ENCODE results near the gene TLE1.

Gene TLE1

GRCh38 chr9:81539317-81539716, 150.0 kb downstream of the TLE1 start:
- no peak for DNase-seq (ENCODE audit: low read depth in 1 of 2, low spot score in 1 of 2)
- H3K27ac ChIP-seq (replicated peaks) = no peak overlapping the region
- TF ChIP-seq, protein P1, sequence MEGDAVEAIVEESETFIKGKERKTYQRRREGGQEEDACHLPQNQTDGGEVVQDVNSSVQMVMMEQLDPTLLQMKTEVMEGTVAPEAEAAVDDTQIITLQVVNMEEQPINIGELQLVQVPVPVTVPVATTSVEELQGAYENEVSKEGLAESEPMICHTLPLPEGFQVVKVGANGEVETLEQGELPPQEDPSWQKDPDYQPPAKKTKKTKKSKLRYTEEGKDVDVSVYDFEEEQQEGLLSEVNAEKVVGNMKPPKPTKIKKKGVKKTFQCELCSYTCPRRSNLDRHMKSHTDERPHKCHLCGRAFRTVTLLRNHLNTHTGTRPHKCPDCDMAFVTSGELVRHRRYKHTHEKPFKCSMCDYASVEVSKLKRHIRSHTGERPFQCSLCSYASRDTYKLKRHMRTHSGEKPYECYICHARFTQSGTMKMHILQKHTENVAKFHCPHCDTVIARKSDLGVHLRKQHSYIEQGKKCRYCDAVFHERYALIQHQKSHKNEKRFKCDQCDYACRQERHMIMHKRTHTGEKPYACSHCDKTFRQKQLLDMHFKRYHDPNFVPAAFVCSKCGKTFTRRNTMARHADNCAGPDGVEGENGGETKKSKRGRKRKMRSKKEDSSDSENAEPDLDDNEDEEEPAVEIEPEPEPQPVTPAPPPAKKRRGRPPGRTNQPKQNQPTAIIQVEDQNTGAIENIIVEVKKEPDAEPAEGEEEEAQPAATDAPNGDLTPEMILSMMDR (IDR thresholded peaks at IDR 0.05; ENCODE audit: insufficient read depth, low read length) = no peak
- TF ChIP-seq REST (IDR thresholded peaks at IDR 0.05; ENCODE audit: insufficient replicate concordance, low read depth) (no peak), GABPA (IDR thresholded peaks at IDR 0.05; ENCODE audit: low read depth) (no peak), SPI1 (IDR thresholded peaks at IDR 0.05; ENCODE audit: borderline replicate concordance, low read depth) (no peak), POLR2AphosphoS5 (IDR thresholded peaks at IDR 0.05; ENCODE audit: low read depth) (no peak)
- no peaks in the 10 kb centered on the region for H3K27me3 ChIP-seq (ENCODE audit: insufficient read depth, poor library complexity, severe bottlenecking)
- no peak overlapping the region for H3K4me3 ChIP-seq (replicated peaks; ENCODE audit: insufficient read depth, low read length)

DNA sequence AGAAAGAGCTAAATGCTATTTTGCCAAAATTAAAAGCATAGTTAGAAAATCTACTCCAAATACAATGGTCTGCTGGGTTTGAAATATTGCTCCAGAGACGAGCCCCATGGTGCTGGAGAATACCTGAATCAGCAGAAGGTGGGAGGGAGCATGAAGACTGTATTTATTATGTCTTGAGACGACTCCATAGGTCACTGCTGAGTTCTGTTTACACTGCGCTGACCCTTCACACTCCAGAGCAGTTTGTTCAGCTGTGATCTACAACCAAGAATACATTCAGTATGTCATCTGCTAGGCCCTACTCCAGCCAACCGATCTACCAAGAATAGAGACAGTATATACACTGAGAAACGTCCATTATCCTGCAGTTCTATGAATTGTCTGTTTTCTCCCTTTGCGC, 150.5 kb downstream of the TLE1 start:
- H3K27me3 ChIP-seq (ENCODE audit: insufficient read depth, poor library complexity, severe bottlenecking) = no peaks in the 10 kb centered on the region
- no peak overlapping the region for H3K4me3 ChIP-seq (replicated peaks; ENCODE audit: insufficient read depth, low read length)
- H3K27ac ChIP-seq (replicated peaks) = no peak overlapping the region
- TF ChIP-seq SPI1 (IDR thresholded peaks at IDR 0.05; ENCODE audit: borderline replicate concordance, low read depth) (no peak), REST (IDR thresholded peaks at IDR 0.05; ENCODE audit: insufficient replicate concordance, low read depth) (no peak), GABPA (IDR thresholded peaks at IDR 0.05; ENCODE audit: low read depth) (no peak), POLR2AphosphoS5 (IDR thresholded peaks at IDR 0.05; ENCODE audit: low read depth) (no peak)
- TF ChIP-seq, protein P1 (IDR thresholded peaks at IDR 0.05; ENCODE audit: insufficient read depth, low read length) = no peak
- no peak for DNase-seq (ENCODE audit: low read depth in 1 of 2, low spot score in 1 of 2)

DNA sequence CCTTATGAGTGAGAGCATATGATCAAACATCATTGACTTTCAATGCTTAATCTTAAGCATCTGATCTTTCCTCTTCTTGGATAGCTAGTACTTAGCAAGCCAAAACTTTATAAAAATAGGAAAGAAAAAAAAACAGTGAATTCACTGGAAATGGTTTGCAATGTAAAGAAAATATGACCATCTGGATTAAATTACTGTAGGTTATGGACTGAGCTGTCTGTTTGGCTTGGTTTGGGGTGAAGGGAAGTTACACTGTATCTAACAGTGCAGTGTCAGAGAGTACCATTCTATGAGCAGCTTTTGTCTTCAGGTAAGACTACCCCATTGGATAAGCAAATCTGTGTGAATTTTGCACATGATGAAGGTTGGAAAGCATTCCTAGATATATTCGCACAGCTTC, 151.4 kb downstream of the TLE1 start:
- TF ChIP-seq REST (IDR thresholded peaks at IDR 0.05; ENCODE audit: insufficient replicate concordance, low read depth) (no peak), GABPA (IDR thresholded peaks at IDR 0.05; ENCODE audit: low read depth) (no peak), POLR2AphosphoS5 (IDR thresholded peaks at IDR 0.05; ENCODE audit: low read depth) (no peak), SPI1 (IDR thresholded peaks at IDR 0.05; ENCODE audit: borderline replicate concordance, low read depth) (no peak)
- TF ChIP-seq, protein P1 (IDR thresholded peaks at IDR 0.05; ENCODE audit: insufficient read depth, low read length) = no peak
- H3K4me3 ChIP-seq (replicated peaks; ENCODE audit: insufficient read depth, low read length) = no peak overlapping the region
- DNase-seq (ENCODE audit: low read depth in 1 of 2, low spot score in 1 of 2) = no peak
- H3K27ac ChIP-seq (replicated peaks) = no peak overlapping the region
- no peaks in the 10 kb centered on the region for H3K27me3 ChIP-seq (ENCODE audit: insufficient read depth, poor library complexity, severe bottlenecking)
